Left lung (tissue), 10 donors: ENCODE data around the gene ROBO2. TPM values are rescaled to one million over a fixed set of nuclear protein-coding genes. Genes with fewer than 3 reads are reported as not detected.

Source experiments
- ATAC-seq: fragments of 200-7000 bp; cut with Tn5 transposase; one replicate; pipeline ENCODE4 v1.9.1; 2020; ENCODE audit warnings: moderate library complexity
- DNase-seq, 4 donors: peaks; one replicate each; pipeline ENCODE4 v3.0.0-alpha.2; 2013 to 2020
- H3K27ac ChIP-seq, 2 donors: fragments of 200-600 bp; sonication (generic) in 1 of 2; one replicate each; pipeline versions ENCODE4 v1.5.0 to v1.8.0; 2020 to 2021
- H3K27me3 ChIP-seq, 2 donors: fragments of 200-600 bp; sonication (generic) in 1 of 2; one replicate each; pipeline versions ENCODE4 v1.5.0 to v1.8.0; 2020 to 2021
- H3K36me3 ChIP-seq, 2 donors: fragments of 200-600 bp; sonication (generic) in 1 of 2; one replicate each; pipeline versions ENCODE4 v1.5.0 to v1.8.0; 2020 to 2021
- H3K4me1 ChIP-seq, 2 donors: fragments of 200-600 bp; one replicate each; pipeline ENCODE4 v1.8.0; 2021
- H3K4me3 ChIP-seq, 2 donors: fragments of 200-600 bp; sonication (generic) in 1 of 2; one replicate each; pipeline versions ENCODE4 v1.5.0 to v1.8.0; 2020 to 2021; ENCODE audit warnings: mild to moderate bottlenecking in 1 of 2
- H3K9me3 ChIP-seq, 2 donors: fragments of 200-600 bp; sonication (generic) in 1 of 2; one replicate each; pipeline versions ENCODE4 v1.5.0 to v1.8.0; 2020 to 2021
- CTCF ChIP-seq, 2 donors: fragments of 200-600 bp; sonication (generic) in 1 of 2; IDR thresholded peaks; one replicate each; pipeline versions ENCODE4 v1.5.0 to v1.8.0; 2021; ENCODE audit warnings: antibody characterized with exemption in 2 of 2
- intact Hi-C, 2 donors: fragments of 100-400 bp; cut with DNase I; formaldehyde crosslinking; loops; one replicate each; pipeline versions ENCODE4 v1.11.2 to v1.14.2; 2022
- polyA plus RNA-seq, 6 donors: library from polyadenylated mRNA; unstranded; fragments of 120-200 nt; gene quantifications; one replicate each; pipeline ENCODE4 v1.2.1, GENCODE V29; 2013; ENCODE audit not compliant: insufficient read length in 6 of 6
- total RNA-seq, 2 donors: library from RNA; stranded (reverse); fragmentation: NEBNext Ultra II Directional; extraction: Animal tissue kit (Norgen Biotek cat#: 25700); gene quantifications; one replicate each; pipeline ENCODE4 v1.2.1, GENCODE V29; 2021
- donor health status: DM: no; HTN: yes; CAD: no.
- donor health status: DM: no; HTN: no; CAD: no.

The ROBO2 gene
- total and polyA plus RNA-seq, 8 donors, result 4.9 to 66.2 (median 51.1) TPM

DNA sequence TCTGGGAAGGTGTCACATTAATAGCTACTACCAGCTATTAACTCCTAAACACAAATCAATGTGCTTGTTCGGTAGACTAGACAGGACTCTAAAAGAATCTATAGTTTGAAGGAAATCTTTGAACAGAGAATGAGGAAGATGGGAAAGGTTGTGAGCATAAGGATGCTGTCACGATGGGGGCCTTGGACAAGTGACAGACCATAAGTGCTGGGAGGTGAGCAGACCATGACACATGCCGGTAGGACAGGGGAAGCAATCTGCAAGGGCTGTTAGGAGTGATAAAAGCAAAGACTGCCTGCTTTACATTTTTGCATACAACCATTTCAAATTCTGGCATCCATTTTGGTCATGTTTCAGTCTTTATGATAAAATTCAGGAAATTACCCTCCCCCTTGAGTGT, 645.8 kb downstream of the ROBO2 start:
- no peaks in the 10 kb centered on the region for H3K36me3 ChIP-seq
- H3K4me3 ChIP-seq, result no peak overlapping the region
- TF ChIP-seq CTCF (IDR thresholded peaks at IDR 0.05), result no peak
- intact Hi-C loops, result no loop called here
- no peaks in the 10 kb centered on the region for H3K27me3 ChIP-seq
- H3K27ac ChIP-seq, result no peak overlapping the region
- no peak for ATAC-seq
- H3K9me3 ChIP-seq, result peaks cover 0 to 27% of the 10 kb centered on the region in 2 donors
- no peak for DNase-seq
- no peaks in the 10 kb centered on the region for H3K4me1 ChIP-seq

- Histone ChIP-seq H3K27me3 (no peaks in the 10 kb centered on the region), H3K9me3 (peaks cover 0 to 22% of the 10 kb centered on the region in 2 donors), H3K4me1 (no peaks in the 10 kb centered on the region), H3K4me3 (no peak overlapping the region), H3K36me3 (no peaks in the 10 kb centered on the region), H3K27ac (no peak overlapping the region)
- DNase-seq, result no peak
- no peak for TF ChIP-seq CTCF (IDR thresholded peaks at IDR 0.05)
- intact Hi-C loops, result no loop called here
- ATAC-seq, result no peak
Measured at GRCh38 chr3:77686560-77686959, 646.7 kb downstream of the ROBO2 start.

DNA sequence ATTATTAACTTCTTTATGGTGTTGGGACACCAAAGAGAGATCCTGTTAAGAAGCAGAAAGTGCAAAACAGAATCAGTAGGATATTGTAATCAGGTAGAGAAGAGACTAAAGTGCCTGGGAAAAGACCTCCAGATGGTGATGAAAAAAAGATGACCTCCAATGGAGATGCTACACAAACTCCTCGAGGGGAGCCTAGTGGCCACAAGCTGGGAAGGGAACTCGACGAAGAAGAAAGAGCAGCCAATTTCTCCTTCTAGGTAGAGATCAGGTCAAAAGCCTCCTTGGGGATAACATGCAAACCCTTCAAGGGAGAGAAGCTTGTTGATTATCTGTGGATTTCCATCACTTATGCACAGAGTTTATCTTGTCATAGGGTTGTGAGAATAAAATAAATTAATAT, 647.6 kb downstream of the ROBO2 start:
- Histone ChIP-seq H3K36me3 (no peaks in the 10 kb centered on the region), H3K9me3 (peaks cover 0 to 12% of the 10 kb centered on the region in 2 donors), H3K27me3 (no peaks in the 10 kb centered on the region), H3K4me3 (no peak overlapping the region), H3K4me1 (no peaks in the 10 kb centered on the region), H3K27ac (no peak overlapping the region)
- intact Hi-C loops, result no loop called here
- TF ChIP-seq CTCF (IDR thresholded peaks at IDR 0.05), result no peak
- ATAC-seq (no peak), DNase-seq (no peak)

- no peak for DNase-seq
Measured at GRCh38 chr3:77690284-77690845, 650.5 kb downstream of the ROBO2 start.

DNA sequence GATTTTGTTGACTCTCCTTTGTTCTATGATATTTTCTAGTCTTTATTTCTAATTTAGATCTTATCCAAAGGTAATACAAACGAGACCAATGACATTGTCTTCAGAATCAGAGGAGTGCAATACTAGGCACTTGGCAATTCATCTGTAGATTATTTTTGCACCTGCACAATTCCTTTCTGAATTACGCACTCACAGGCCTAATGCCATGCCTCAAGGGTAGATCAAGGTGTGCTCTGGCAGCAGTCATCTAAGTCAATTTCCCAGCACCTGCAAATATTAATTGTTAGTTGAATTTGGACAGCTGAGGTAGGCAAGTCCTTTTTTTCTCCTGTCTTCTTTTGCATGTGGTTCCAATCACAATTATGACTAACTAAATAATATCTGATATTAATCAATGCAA, 653.2 kb downstream of the ROBO2 start:
- no peak for TF ChIP-seq CTCF (IDR thresholded peaks at IDR 0.05)

More at GRCh38 chr3:77690284-77690845, 650.5 kb downstream of the ROBO2 start:
- Histone ChIP-seq H3K27me3 (no peaks in the 10 kb centered on the region), H3K4me3 (no peak overlapping the region), H3K9me3 (no peaks in the 10 kb centered on the region), H3K27ac (no peak overlapping the region), H3K36me3 (no peaks in the 10 kb centered on the region), H3K4me1 (no peaks in the 10 kb centered on the region)
- intact Hi-C loops, result no loop called here
- no peak for TF ChIP-seq CTCF (IDR thresholded peaks at IDR 0.05)
- no peak for ATAC-seq

More for the DNA sequence above, 653.2 kb downstream of the ROBO2 start:
- no peaks in the 10 kb centered on the region for H3K4me1 ChIP-seq
- no peaks in the 10 kb centered on the region for H3K27me3 ChIP-seq
- H3K4me3 ChIP-seq, result no peak overlapping the region
- no peaks in the 10 kb centered on the region for H3K9me3 ChIP-seq
- no peaks in the 10 kb centered on the region for H3K36me3 ChIP-seq
- intact Hi-C loops, result no loop called here
- ATAC-seq, result no peak
- no peak for DNase-seq
- H3K27ac ChIP-seq, result no peak overlapping the region
